Measurements from ENCODE around the gene OLFML2B.

- no peak for TF ChIP-seq CTCF (IDR thresholded peaks at IDR 0.05)
- no peak for TF ChIP-seq MAX (IDR thresholded peaks at IDR 0.05; ENCODE audit: low read depth)
- no peak for TF ChIP-seq MXI1 (IDR thresholded peaks at IDR 0.05; ENCODE audit: low read depth, low read length)
- TF ChIP-seq RCOR1 (IDR thresholded peaks at IDR 0.05; ENCODE audit: low read length), result no peak
- no peak for TF ChIP-seq SMC3 (IDR thresholded peaks at IDR 0.05; ENCODE audit: low read depth, low read length)
- no peak for TF ChIP-seq REST (IDR thresholded peaks at IDR 0.05; ENCODE audit: low read depth, low read length)
- TF ChIP-seq POLR2AphosphoS5 (IDR thresholded peaks at IDR 0.05; ENCODE audit: low read depth, low read length), result no peak
- TF ChIP-seq RAD21 (IDR thresholded peaks at IDR 0.05; ENCODE audit: low read length), result no peak
- TF ChIP-seq EZH2phosphoT487 (IDR thresholded peaks at IDR 0.05; ENCODE audit: borderline replicate concordance, low read depth), result no peak
- TF ChIP-seq, protein P1, sequence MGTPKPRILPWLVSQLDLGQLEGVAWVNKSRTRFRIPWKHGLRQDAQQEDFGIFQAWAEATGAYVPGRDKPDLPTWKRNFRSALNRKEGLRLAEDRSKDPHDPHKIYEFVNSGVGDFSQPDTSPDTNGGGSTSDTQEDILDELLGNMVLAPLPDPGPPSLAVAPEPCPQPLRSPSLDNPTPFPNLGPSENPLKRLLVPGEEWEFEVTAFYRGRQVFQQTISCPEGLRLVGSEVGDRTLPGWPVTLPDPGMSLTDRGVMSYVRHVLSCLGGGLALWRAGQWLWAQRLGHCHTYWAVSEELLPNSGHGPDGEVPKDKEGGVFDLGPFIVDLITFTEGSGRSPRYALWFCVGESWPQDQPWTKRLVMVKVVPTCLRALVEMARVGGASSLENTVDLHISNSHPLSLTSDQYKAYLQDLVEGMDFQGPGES (IDR thresholded peaks at IDR 0.05; ENCODE audit: low read depth, low read length), result no peak
- TF ChIP-seq EP300 (IDR thresholded peaks at IDR 0.05; ENCODE audit: borderline replicate concordance in 1 of 2, low read depth in 1 of 2, low read length in 1 of 2), result no peak
- TF ChIP-seq YY1 (IDR thresholded peaks at IDR 0.05; ENCODE audit: low read depth), result no peak
- TF ChIP-seq USF2 (IDR thresholded peaks at IDR 0.05; ENCODE audit: borderline replicate concordance, low read depth, low read length), result no peak
Observed at GRCh38 chr1:161951646-161952045, 72.0 kb downstream of the OLFML2B start.

Data from SK-N-SH (cell line).